Mesenchymal stem cell (in vitro differentiated cells and primary cell): ENCODE data around the gene MMS19. TPM values are rescaled to one million over a fixed set of nuclear protein-coding genes. Genes with fewer than 3 reads are reported as not detected.
A peak's percentile ranks its signal among the peaks of the same experiment; 100 is the strongest.

ENCODE experiments used
- DNase-seq: peaks from one replicate; pipeline ENCODE4 v3.0.0-alpha.2; 2013
- H2AFZ ChIP-seq: one replicate; pipeline ENCODE4 v1.6.1; 2013; ENCODE audit warnings: low read depth, mild to moderate bottlenecking, control low read depth, inconsistent platforms, low read length, moderate library complexity
- H2AK5ac ChIP-seq: 2 replicates; pipeline ENCODE4 v1.6.1; 2013; ENCODE audit warnings: low read length, moderate library complexity, mild to moderate bottlenecking, inconsistent platforms; ENCODE audit not compliant: severe bottlenecking
- H2BK120ac ChIP-seq: one replicate; pipeline ENCODE4 v1.6.1; 2013; ENCODE audit warnings: low read depth, mild to moderate bottlenecking, inconsistent platforms, low read length, moderate library complexity
- H2BK12ac ChIP-seq, 2 experiments: one replicate each; pipeline ENCODE4 v1.6.1; 2013; ENCODE audit warnings: inconsistent platforms in 2 of 2, low read length in 2 of 2, mild to moderate bottlenecking in 2 of 2, moderate library complexity in 2 of 2, control low read depth in 1 of 2
- H2BK15ac ChIP-seq: one replicate; pipeline ENCODE4 v1.6.1; 2013; ENCODE audit warnings: mild to moderate bottlenecking, low read depth, inconsistent platforms; ENCODE audit not compliant: poor library complexity, severe bottlenecking
- H2BK5ac ChIP-seq: 2 replicates; pipeline ENCODE4 v1.6.1; 2013; ENCODE audit warnings: low read depth, mild to moderate bottlenecking, low read length, control low read depth, inconsistent platforms; ENCODE audit not compliant: poor library complexity, severe bottlenecking
- H3K14ac ChIP-seq, 2 experiments: one replicate each; pipeline ENCODE4 v1.6.1; 2013; ENCODE audit warnings: inconsistent platforms in 2 of 2, low read length in 2 of 2, control low read depth in 1 of 2, mild to moderate bottlenecking in 1 of 2, moderate library complexity in 1 of 2
- H3K18ac ChIP-seq, 2 experiments: one replicate each; pipeline ENCODE4 v1.6.1; 2013; ENCODE audit warnings: inconsistent platforms in 2 of 2, low read length in 2 of 2, control low read depth in 1 of 2, low read depth in 1 of 2, mild to moderate bottlenecking in 1 of 2
- H3K23ac ChIP-seq, 2 experiments: one replicate each; pipeline ENCODE4 v1.6.1; 2013; ENCODE audit warnings: inconsistent platforms in 2 of 2, low read length in 2 of 2, mild to moderate bottlenecking in 2 of 2, moderate library complexity in 2 of 2, control low read depth in 1 of 2
- H3K27ac ChIP-seq: 2 replicates; pipeline ENCODE4 v1.5.1; 2013; ENCODE audit warnings: mild to moderate bottlenecking, moderate library complexity, low read length, control low read depth, inconsistent platforms; ENCODE audit not compliant: poor library complexity, severe bottlenecking
- H3K27me3 ChIP-seq, 2 experiments: 2 replicates each; pipeline versions ENCODE4 v1.6.1 to v1.7.0; 2013; ENCODE audit warnings: low read length in 2 of 2, mild to moderate bottlenecking in 2 of 2, moderate library complexity in 2 of 2, control low read depth in 1 of 2, inconsistent platforms in 1 of 2; ENCODE audit not compliant: control insufficient read depth in 1 of 2, insufficient read depth in 1 of 2
- H3K36me3 ChIP-seq, 2 experiments: 2 replicates each; pipeline versions ENCODE4 v1.6.1 to v1.7.0; 2013; ENCODE audit warnings: low read length in 2 of 2, control low read depth in 1 of 2, inconsistent platforms in 1 of 2, low read depth in 1 of 2, mild to moderate bottlenecking in 1 of 2; ENCODE audit not compliant: insufficient read depth in 2 of 2, control insufficient read depth in 1 of 2
- H3K4ac ChIP-seq, 2 experiments: one replicate each; pipeline ENCODE4 v1.6.1; 2013; ENCODE audit warnings: inconsistent platforms in 2 of 2, low read length in 2 of 2, mild to moderate bottlenecking in 2 of 2, moderate library complexity in 2 of 2, control low read depth in 1 of 2, low read depth in 1 of 2
- H3K4me1 ChIP-seq: 2 replicates; pipeline ENCODE4 v1.6.1; 2013; ENCODE audit warnings: low read depth, low read length, control low read depth; ENCODE audit not compliant: control insufficient read depth, insufficient read depth
- H3K4me2 ChIP-seq: 2 replicates; pipeline ENCODE4 v1.6.1; 2013; ENCODE audit warnings: low read length, mild to moderate bottlenecking, inconsistent platforms; ENCODE audit not compliant: poor library complexity, severe bottlenecking
- H3K4me3 ChIP-seq, 2 experiments: 2 replicates each; pipeline versions ENCODE4 v1.5.1 to v1.7.0; 2013; ENCODE audit warnings: low read length in 2 of 2, mild to moderate bottlenecking in 2 of 2, control low read depth in 1 of 2, low read depth in 1 of 2; ENCODE audit not compliant: insufficient read depth in 1 of 2
- H3K79me1 ChIP-seq: replicated peaks from 2 replicates; pipeline ENCODE4 v1.6.1; 2013; ENCODE audit warnings: mild to moderate bottlenecking, control low read depth, low read length, inconsistent platforms; ENCODE audit not compliant: poor library complexity, severe bottlenecking
- H3K9ac ChIP-seq: 2 replicates; pipeline ENCODE4 v1.7.0; 2013; ENCODE audit warnings: mild to moderate bottlenecking, low read length, moderate library complexity
- H3K9me3 ChIP-seq: 2 replicates; pipeline ENCODE4 v1.7.0; 2013; ENCODE audit warnings: mild to moderate bottlenecking, low read length; ENCODE audit not compliant: control insufficient read depth
- H4K8ac ChIP-seq: one replicate; pipeline ENCODE4 v1.6.1; 2013; ENCODE audit warnings: inconsistent platforms, mild to moderate bottlenecking, low read length, moderate library complexity
- H4K91ac ChIP-seq: one replicate; pipeline ENCODE4 v1.6.1; 2013; ENCODE audit warnings: mild to moderate bottlenecking, low read length, inconsistent platforms
- WGBS: methylation state at CpG from one replicate; pipeline ENCODE4 v1.1.7; 2013; ENCODE audit warnings: mixed read lengths; 5-methylcytosine and 5-hydroxymethylcytosine counted together
- polyA plus RNA-seq, 2 experiments: library from polyadenylated mRNA; stranded (reverse); fragments of 200-250 nt; gene quantifications; one replicate each; pipeline ENCODE4 v1.2.3, GENCODE V29; 2013

Gene MMS19
- polyA plus RNA-seq (2013, experiment 1 of 2), result 64.0 TPM
- polyA plus RNA-seq (2013, experiment 2 of 2), result 64.3 TPM

GRCh38 chr10:97498076-97498840 lies at the start of gene MMS19:
Gene MMS19, minus strand, starts transcription at chr10:97498422. Its CDS starts 38 bp downstream, at chr10:97498384.
- H3K27ac ChIP-seq, result peak within 1 kb of the TSS; percentile 96
- H4K91ac ChIP-seq, result peak within 1 kb of the TSS; percentile 87
- under 1% methylated on average over 61 of the region's 73 CpGs for WGBS
- peaks cover 21% of the 10 kb centered on the region for H3K4me1 ChIP-seq
- DNase-seq, result peak; percentile 99
- no peaks in the 10 kb centered on the region for H3K27me3 ChIP-seq
- H3K36me3 ChIP-seq, result peaks cover under 1 to 5% of the 10 kb centered on the region in 2 experiments
- H3K9me3 ChIP-seq, result no peaks in the 10 kb centered on the region
- H3K18ac ChIP-seq, result peak within 1 kb of the TSS; percentile 96 to 99
- peak within 1 kb of the TSS; percentile 97 for H2BK5ac ChIP-seq
- H3K14ac ChIP-seq, result peak within 1 kb of the TSS; percentile 23 to 100
- peak within 1 kb of the TSS; percentile 98 for H2AFZ ChIP-seq
- H3K79me1 ChIP-seq, result peaks cover 6% of the 10 kb centered on the region
- peak within 1 kb of the TSS; percentile 73 for H2BK15ac ChIP-seq
- peak within 1 kb of the TSS; percentile 81 to 99 for H3K23ac ChIP-seq
- peak within 1 kb of the TSS; percentile 96 for H4K8ac ChIP-seq
- H3K4me2 ChIP-seq, result peak within 1 kb of the TSS; percentile 99
- H3K4me3 ChIP-seq, result peak within 1 kb of the TSS; percentile 88 to 100
- H3K4ac ChIP-seq, result peak within 1 kb of the TSS; percentile 60 to 100
- peak within 1 kb of the TSS in 1 of 2 experiments; percentile 99 for H2BK12ac ChIP-seq
- H2AK5ac ChIP-seq, result peak within 1 kb of the TSS; percentile 82
- H3K9ac ChIP-seq, result peak within 1 kb of the TSS; percentile 89
- peak within 1 kb of the TSS; percentile 97 for H2BK120ac ChIP-seq

GRCh38 chr10:97547962-97548361 lies 49.7 kb upstream of the MMS19 start:
- no peak overlapping the region for H2BK120ac ChIP-seq
- H2BK15ac ChIP-seq, result no peak overlapping the region
- H3K4me3 ChIP-seq, result no peak overlapping the region
- no peak overlapping the region for H4K91ac ChIP-seq
- no peak overlapping the region for H3K4me2 ChIP-seq
- no peak overlapping the region for H3K27ac ChIP-seq
- no peak overlapping the region for H2BK5ac ChIP-seq
- DNase-seq, result peak; percentile 38
- peaks cover 0 to 34% of the 10 kb centered on the region in 2 experiments for H3K36me3 ChIP-seq
- no peak overlapping the region for H2AK5ac ChIP-seq
- no peaks in the 10 kb centered on the region for H3K9me3 ChIP-seq
- H3K18ac ChIP-seq, result no peak overlapping the region
- peak overlapping the region; percentile 18 to 69 for H2BK12ac ChIP-seq
- 71% methylated on average over 4 of the region's 4 CpGs for WGBS
- no peak overlapping the region for H3K9ac ChIP-seq
- H3K79me1 ChIP-seq, result peaks cover 25% of the 10 kb centered on the region
- H3K4me1 ChIP-seq, result peaks cover 36% of the 10 kb centered on the region
- H2AFZ ChIP-seq, result no peak overlapping the region
- no peak overlapping the region for H4K8ac ChIP-seq
- no peak overlapping the region for H3K14ac ChIP-seq
- H3K4ac ChIP-seq, result peak overlapping the region in 1 of 2 experiments; percentile 37
- no peaks in the 10 kb centered on the region for H3K27me3 ChIP-seq
- no peak overlapping the region for H3K23ac ChIP-seq

- Histone ChIP-seq H2BK12ac (peak overlapping the region in 1 of 2 experiments; percentile 83), H3K23ac (no peak overlapping the region), H3K4me3 (no peak overlapping the region), H3K14ac (peak overlapping the region in 1 of 2 experiments; percentile 6), H4K8ac (peak overlapping the region; percentile 60), H3K9ac (no peak overlapping the region), H2AFZ (no peak overlapping the region), H3K18ac (peak overlapping the region; percentile 57 to 92), H2BK15ac (no peak overlapping the region), H4K91ac (peak overlapping the region; percentile 83), H3K36me3 (peaks cover 0 to 31% of the 10 kb centered on the region in 2 experiments), H3K4me2 (no peak overlapping the region), H3K27me3 (no peaks in the 10 kb centered on the region), H3K27ac (no peak overlapping the region), H3K79me1 (peaks cover 24% of the 10 kb centered on the region), H2BK120ac (no peak overlapping the region), H2BK5ac (no peak overlapping the region), H3K9me3 (no peaks in the 10 kb centered on the region), H3K4ac (peak overlapping the region; percentile 57 to 72), H2AK5ac (no peak overlapping the region), H3K4me1 (peaks cover 43% of the 10 kb centered on the region)
- DNase-seq, result peak; percentile 34
- 44% methylated on average over 4 of the region's 4 CpGs for WGBS
Observed at GRCh38 chr10:97547271-97547600, 49.0 kb upstream of the MMS19 start.

- H3K14ac ChIP-seq, result peak overlapping the region in 1 of 2 experiments; percentile 6
- peak overlapping the region; percentile 57 to 92 for H3K18ac ChIP-seq
- H4K8ac ChIP-seq, result peak overlapping the region; percentile 60
- no peak overlapping the region for H3K4me3 ChIP-seq
- H3K4me1 ChIP-seq, result peaks cover 47% of the 10 kb centered on the region
- peak overlapping the region; percentile 83 for H4K91ac ChIP-seq
- 81% methylated on average over 15 of the region's 18 CpGs for WGBS
- H3K79me1 ChIP-seq, result peaks cover 22% of the 10 kb centered on the region
- H2BK5ac ChIP-seq, result no peak overlapping the region
- no peak overlapping the region for H3K9ac ChIP-seq
- no peaks in the 10 kb centered on the region for H3K9me3 ChIP-seq
- H3K36me3 ChIP-seq, result peaks cover 0 to 28% of the 10 kb centered on the region in 2 experiments
- DNase-seq, result no peak
- H3K27me3 ChIP-seq, result no peaks in the 10 kb centered on the region
- H3K27ac ChIP-seq, result no peak overlapping the region
- H2BK120ac ChIP-seq, result peak overlapping the region; percentile 21
- no peak overlapping the region for H3K23ac ChIP-seq
- peak overlapping the region; percentile 42 for H2AK5ac ChIP-seq
- H3K4me2 ChIP-seq, result no peak overlapping the region
- no peak overlapping the region for H2AFZ ChIP-seq
- peak overlapping the region; percentile 57 to 72 for H3K4ac ChIP-seq
- peak overlapping the region; percentile 69 to 83 for H2BK12ac ChIP-seq
- H2BK15ac ChIP-seq, result no peak overlapping the region
Observed at GRCh38 chr10:97546456-97547270, 48.4 kb upstream of the MMS19 start.
